Activated CD8-positive, alpha-beta T cell treated with anti-CD3 and anti-CD28 coated beads for 36 hours (primary cell): ENCODE results near the gene HHIPL1. TPM values are rescaled to one million over a fixed set of nuclear protein-coding genes. Genes with fewer than 3 reads are reported as not detected.

ENCODE experiments used
- ATAC-seq: fragments of 200-7000 bp; cut with Tn5 transposase; one replicate; pipeline ENCODE4 v1.10.0; 2021; ENCODE audit warnings: mild to moderate bottlenecking, moderate library complexity
- CTCF ChIA-PET: fragments of 350-600 bp; sonication (Branson Sonifier 250); formaldehyde crosslinking; loops from one replicate; lab custom pipeline; 2021; ENCODE audit warnings: antibody characterized with exemption; lab: Charles Lee
- POLR2A ChIA-PET: fragments of 350-600 bp; sonication (Branson Sonifier 250); formaldehyde crosslinking; loops from one replicate; lab custom pipeline; 2021; ENCODE audit warnings: antibody characterized with exemption; lab: Charles Lee
- DNase-seq: peaks from one replicate; pipeline ENCODE4 v3.0.0-alpha.2; 2020
- H3K27ac Mint-ChIP-seq: one replicate; pipeline ENCODE4 v1.8.0; 2021; ENCODE audit warnings: mild to moderate bottlenecking, mixed read lengths
- H3K27me3 Mint-ChIP-seq: one replicate; pipeline ENCODE4 v1.8.0; 2021; ENCODE audit warnings: mixed read lengths
- H3K36me3 Mint-ChIP-seq: one replicate; pipeline ENCODE4 v1.8.0; 2021; ENCODE audit warnings: low read depth, mixed read lengths
- H3K4me1 Mint-ChIP-seq: one replicate; pipeline ENCODE4 v1.8.0; 2021; ENCODE audit warnings: low read depth, mixed read lengths
- H3K4me3 Mint-ChIP-seq: one replicate; pipeline ENCODE4 v1.8.0; 2021; ENCODE audit warnings: mild to moderate bottlenecking, moderate library complexity, mixed read lengths
- H3K9me3 Mint-ChIP-seq: one replicate; pipeline ENCODE4 v1.8.0; 2021; ENCODE audit warnings: mixed read lengths
- intact Hi-C: fragments of 100-400 bp; cut with micrococcal nuclease; formaldehyde crosslinking; loops from one replicate; pipeline ENCODE4 v1.10.0; 2022
- total RNA-seq, 2 experiments: library from RNA; stranded (reverse); gene quantifications; one replicate each; pipeline ENCODE4 v1.2.3, GENCODE V29; 2021
- TF ChIP-seq, protein P1 (sequence below): fragments of 200-600 bp; IDR thresholded peaks from one replicate; pipeline ENCODE4 v1.8.0; 2022; ENCODE audit warnings: antibody characterized with exemption, mild to moderate bottlenecking

HHIPL1 gene
- total RNA-seq, 2 experiments from 2014 or later: 0.05 to 0.07 TPM

DNA sequence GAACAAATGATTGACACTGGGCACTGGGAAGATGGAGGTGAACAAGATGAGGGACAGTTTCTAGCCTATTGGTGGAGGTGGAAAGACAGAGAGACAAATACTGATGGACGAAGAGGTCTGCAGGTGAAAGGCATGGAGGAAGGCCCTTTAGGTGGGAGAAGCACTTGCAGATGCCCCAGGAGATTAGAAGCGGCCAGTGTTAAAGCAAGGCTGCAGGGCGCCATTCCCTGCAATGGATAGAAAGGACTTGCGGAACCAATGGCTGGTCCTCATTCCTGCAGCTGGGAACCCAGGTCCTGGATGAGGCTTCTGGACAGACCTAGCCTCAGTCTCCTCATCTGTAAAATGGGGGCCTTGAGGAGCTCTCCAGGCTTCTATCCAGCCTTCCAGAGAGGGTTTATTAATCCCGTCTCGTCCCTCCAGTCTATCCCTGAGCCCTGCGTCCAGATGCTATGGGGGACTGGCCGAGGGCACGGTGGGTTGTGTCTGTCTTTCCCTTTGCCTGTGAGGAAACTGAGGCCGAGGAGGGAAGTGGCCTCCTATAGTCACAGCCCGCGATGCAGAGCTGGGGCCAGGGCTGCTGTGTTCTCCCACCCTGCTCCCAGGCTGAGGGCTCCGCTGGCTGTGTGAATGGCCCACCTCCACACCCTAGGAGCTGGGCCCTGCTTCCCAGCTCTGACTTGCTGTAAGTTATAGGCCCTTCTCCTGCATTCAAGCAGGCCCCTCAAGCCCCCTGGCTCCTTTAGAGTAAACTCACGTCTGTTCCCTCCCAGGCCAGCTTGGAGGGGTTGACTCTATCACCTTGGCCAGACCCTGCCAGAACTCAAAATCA, 72.1 kb downstream of the HHIPL1 start:
- DNase-seq (no peak), ATAC-seq (no peak)
- H3K4me1 Mint-ChIP-seq: no peaks in the 10 kb centered on the region
- H3K9me3 Mint-ChIP-seq: no peaks in the 10 kb centered on the region
- no peak overlapping the region for H3K4me3 Mint-ChIP-seq
- intact Hi-C loops: no loop called here
- TF ChIP-seq, protein P1, sequence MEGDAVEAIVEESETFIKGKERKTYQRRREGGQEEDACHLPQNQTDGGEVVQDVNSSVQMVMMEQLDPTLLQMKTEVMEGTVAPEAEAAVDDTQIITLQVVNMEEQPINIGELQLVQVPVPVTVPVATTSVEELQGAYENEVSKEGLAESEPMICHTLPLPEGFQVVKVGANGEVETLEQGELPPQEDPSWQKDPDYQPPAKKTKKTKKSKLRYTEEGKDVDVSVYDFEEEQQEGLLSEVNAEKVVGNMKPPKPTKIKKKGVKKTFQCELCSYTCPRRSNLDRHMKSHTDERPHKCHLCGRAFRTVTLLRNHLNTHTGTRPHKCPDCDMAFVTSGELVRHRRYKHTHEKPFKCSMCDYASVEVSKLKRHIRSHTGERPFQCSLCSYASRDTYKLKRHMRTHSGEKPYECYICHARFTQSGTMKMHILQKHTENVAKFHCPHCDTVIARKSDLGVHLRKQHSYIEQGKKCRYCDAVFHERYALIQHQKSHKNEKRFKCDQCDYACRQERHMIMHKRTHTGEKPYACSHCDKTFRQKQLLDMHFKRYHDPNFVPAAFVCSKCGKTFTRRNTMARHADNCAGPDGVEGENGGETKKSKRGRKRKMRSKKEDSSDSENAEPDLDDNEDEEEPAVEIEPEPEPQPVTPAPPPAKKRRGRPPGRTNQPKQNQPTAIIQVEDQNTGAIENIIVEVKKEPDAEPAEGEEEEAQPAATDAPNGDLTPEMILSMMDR: no peak
- peaks cover 3% of the 10 kb centered on the region for H3K27me3 Mint-ChIP-seq
- ChIA-PET POLR2A (no interaction called here), CTCF (interaction anchor here (1.3 kb wide), 1 partner anchor 182 kb away, joined by 3 read pairs; no protein-coding TSS in a partner anchor)
- H3K27ac Mint-ChIP-seq: no peak overlapping the region
- H3K36me3 Mint-ChIP-seq: no peaks in the 10 kb centered on the region

DNA sequence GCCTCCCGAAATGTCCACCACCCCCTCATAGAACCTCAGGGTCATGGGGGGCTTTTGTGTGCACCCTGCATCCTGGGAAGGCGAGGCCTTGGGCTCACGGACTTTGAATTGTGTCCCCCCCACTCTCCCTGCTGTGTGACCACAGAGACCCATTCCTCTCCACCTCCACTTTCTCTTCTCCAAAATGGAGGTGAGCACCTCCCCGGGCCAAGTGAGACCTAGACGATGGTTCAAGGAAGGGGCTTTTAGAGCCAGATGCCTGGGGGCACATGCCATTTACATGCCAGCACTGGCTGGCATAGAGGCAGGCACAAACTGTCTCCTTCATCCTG, 72.7 kb downstream of the HHIPL1 start:
- no peaks in the 10 kb centered on the region for H3K4me1 Mint-ChIP-seq
- POLR2A ChIA-PET: no interaction called here
- no peak for ATAC-seq
- peaks cover 4% of the 10 kb centered on the region for H3K27me3 Mint-ChIP-seq
- TF ChIP-seq, protein P1: no peak
- no peak overlapping the region for H3K4me3 Mint-ChIP-seq
- intact Hi-C loops: no loop called here
- H3K27ac Mint-ChIP-seq: no peak overlapping the region
- CTCF ChIA-PET: interaction anchor here (1.3 kb wide), 1 partner anchor 182 kb away, joined by 3 read pairs; no protein-coding TSS in a partner anchor
- no peak for DNase-seq
- no peaks in the 10 kb centered on the region for H3K9me3 Mint-ChIP-seq
- H3K36me3 Mint-ChIP-seq: no peaks in the 10 kb centered on the region

DNA sequence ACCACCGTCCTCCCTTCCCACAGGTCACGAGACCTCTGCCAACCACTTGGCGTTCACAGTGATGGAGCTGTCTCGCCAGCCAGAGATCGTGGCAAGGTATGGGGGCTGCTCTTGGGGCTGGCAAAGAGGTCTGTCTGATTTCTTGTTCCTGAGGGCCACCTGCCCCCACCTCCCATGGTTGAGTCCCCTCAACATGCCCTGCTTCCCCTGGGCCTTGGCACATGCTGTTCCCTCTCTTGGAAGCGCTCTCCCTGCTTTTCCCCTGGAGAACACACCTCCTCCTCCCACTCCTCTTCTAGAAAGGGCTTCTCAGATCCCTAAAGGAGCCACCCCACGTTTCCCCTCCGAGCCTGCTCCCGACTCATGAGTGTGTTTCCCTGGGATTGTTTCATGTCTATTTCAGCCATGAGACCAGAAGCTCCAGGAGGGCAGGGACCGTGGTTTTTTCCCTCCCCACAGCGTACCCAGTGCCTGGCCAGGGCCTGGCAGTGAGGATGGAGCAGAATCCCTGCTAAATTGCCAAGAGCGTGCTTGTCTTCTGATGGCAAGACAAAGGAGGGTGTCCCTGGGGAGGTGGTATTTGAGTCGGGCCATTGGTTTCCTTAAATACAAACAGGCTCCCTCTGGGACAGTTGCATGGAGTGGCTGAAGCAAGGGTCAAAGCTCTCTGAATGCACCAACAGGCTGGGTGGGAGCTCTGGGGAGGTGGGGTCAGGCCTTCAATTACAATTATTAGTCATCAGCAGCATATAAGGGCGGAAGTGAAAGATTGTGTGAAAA, 73.3 kb downstream of the HHIPL1 start:
- TF ChIP-seq, protein P1: no peak
- H3K9me3 Mint-ChIP-seq: no peaks in the 10 kb centered on the region
- ATAC-seq (no peak), DNase-seq (no peak)
- no peak overlapping the region for H3K27ac Mint-ChIP-seq
- CTCF ChIA-PET: interaction anchor here (1.3 kb wide), 1 partner anchor 12 kb away, joined by 7 read pairs; no protein-coding TSS in a partner anchor
- H3K4me3 Mint-ChIP-seq: no peak overlapping the region
- intact Hi-C loops: no loop called here
- H3K27me3 Mint-ChIP-seq: peaks cover 4% of the 10 kb centered on the region
- no peaks in the 10 kb centered on the region for H3K36me3 Mint-ChIP-seq
- POLR2A ChIA-PET: interaction anchor here (1.4 kb wide), 1 partner anchor 20 kb away, joined by 3 read pairs; no protein-coding TSS in a partner anchor
- no peaks in the 10 kb centered on the region for H3K4me1 Mint-ChIP-seq

DNA sequence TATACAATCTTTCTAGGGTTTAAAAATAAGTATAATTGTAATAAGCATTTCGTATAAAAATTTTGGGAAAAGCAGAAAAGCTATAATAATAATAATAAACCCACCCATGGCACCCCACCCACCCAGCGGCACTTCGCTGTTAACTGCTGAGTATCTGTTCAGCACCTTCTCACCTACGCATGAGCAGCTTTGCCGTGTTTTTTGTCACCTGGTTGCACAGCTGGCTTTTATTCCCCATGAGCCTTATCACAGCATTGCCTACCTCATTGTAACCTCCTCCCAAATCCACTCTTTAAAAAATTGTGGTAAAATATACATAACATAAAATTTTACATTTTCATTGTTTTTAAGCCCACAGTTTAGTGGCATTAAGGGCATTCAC, 73.9 kb downstream of the HHIPL1 start:
- POLR2A ChIA-PET: interaction anchor here (0.6 to 1.4 kb wide), 2 partner anchors 19 to 252 kb away, joined by 3 read pairs; no protein-coding TSS in a partner anchor
- no peak overlapping the region for H3K27ac Mint-ChIP-seq
- CTCF ChIA-PET: interaction anchor here (1.3 kb wide), 1 partner anchor 12 kb away, joined by 7 read pairs; no protein-coding TSS in a partner anchor
- ATAC-seq (no peak), DNase-seq (no peak)
- TF ChIP-seq, protein P1: no peak
- H3K4me3 Mint-ChIP-seq: no peak overlapping the region
- H3K27me3 Mint-ChIP-seq: peaks cover 4% of the 10 kb centered on the region
- H3K9me3 Mint-ChIP-seq: no peaks in the 10 kb centered on the region
- intact Hi-C loops: no loop called here
- no peaks in the 10 kb centered on the region for H3K4me1 Mint-ChIP-seq
- H3K36me3 Mint-ChIP-seq: no peaks in the 10 kb centered on the region
